GM10248 (cell line): ENCODE results near the gene CYB5B.

Source experiments
- CTCF ChIA-PET: fragments of 300-600 bp; sonication (Branson Sonifier 250); formaldehyde crosslinking; extraction: SDS; loops from one replicate; lab custom pipeline; 2021; ENCODE audit warnings: antibody characterized with exemption; lab: Yijun Ruan, JAX
- POLR2A ChIA-PET: fragments of 350-650 bp; sonication (Branson Sonifier 250); formaldehyde crosslinking; extraction: SDS; loops from one replicate; lab custom pipeline; 2020; ENCODE audit warnings: antibody characterized with exemption; lab: Yijun Ruan, JAX
- DNase-seq: peaks from one replicate; pipeline ENCODE4 v3.0.0; 2012; ENCODE audit errors: extremely low spot score
- CTCF ChIP-seq: IDR thresholded peaks from 2 replicates; pipeline ENCODE4 v1.5.1; 2012; ENCODE audit warnings: mild to moderate bottlenecking, low read depth; ENCODE audit errors: extremely low read depth, missing control alignments, control extremely low read depth

The CYB5B gene

GRCh38 chr16:69412287-69412686 lies 12.1 kb upstream of the CYB5B start:
- ChIA-PET CTCF (interaction anchor here (1.4 to 3.0 kb wide), 3 partner anchors 16 to 37 kb away, joined by 4 to 14 read pairs (median 5); no protein-coding TSS in a partner anchor), POLR2A (no interaction called here)

GRCh38 chr16:69413045-69413664 lies 11.3 kb upstream of the CYB5B start:
- TF ChIP-seq CTCF, result no peak
- no peak for DNase-seq
- CTCF ChIA-PET, result interaction anchor here (1.4 to 3.0 kb wide), 3 partner anchors 17 to 36 kb away, joined by 4 to 14 read pairs (median 5); no protein-coding TSS in a partner anchor
- POLR2A ChIA-PET, result no interaction called here

More at GRCh38 chr16:69412287-69412686, 12.1 kb upstream of the CYB5B start:
- DNase-seq, result no peak
- no peak for TF ChIP-seq CTCF

- ChIA-PET POLR2A (interaction anchor here (0.7 kb wide), 1 partner anchor 17 kb away, joined by 6 read pairs; no protein-coding TSS in a partner anchor), CTCF (interaction anchor here (0.9 to 1.5 kb wide), 4 partner anchors 8 to 60 kb away, joined by 3 to 8 read pairs (median 4); no protein-coding TSS in a partner anchor)
- no peak for DNase-seq
- TF ChIP-seq CTCF, result no peak
These were observed 6.8 kb upstream of the CYB5B start for GRCh38 chr16:69417520-69418199.

- ChIA-PET POLR2A (no interaction called here), CTCF (interaction anchor here (0.9 to 1.6 kb wide), 4 partner anchors 12 to 45 kb away, joined by 3 to 5 read pairs (median 4); no protein-coding TSS in a partner anchor)
- no peak for DNase-seq
These were observed 4.5 kb upstream of the CYB5B start for GRCh38 chr16:69419956-69420355.

GRCh38 chr16:69423189-69423588 lies 1.2 kb upstream of the CYB5B start:
- TF ChIP-seq CTCF, result no peak
- ChIA-PET POLR2A (no interaction called here), CTCF (no interaction called here)
- DNase-seq, result no peak

More at GRCh38 chr16:69419956-69420355, 4.5 kb upstream of the CYB5B start:
- TF ChIP-seq CTCF, result no peak

GRCh38 chr16:69424935-69425784 lies 741 bp downstream of the CYB5B start:
- CTCF ChIA-PET, result interaction anchor here (0.6 to 1.2 kb wide), 5 partner anchors 10 to 39 kb away, joined by 3 to 4 read pairs (median 3); no protein-coding TSS in a partner anchor
- no peak for DNase-seq
- no peak for TF ChIP-seq CTCF
- POLR2A ChIA-PET, result no interaction called here
